Left lobe of liver (tissue), 2 donors: Measurements from ENCODE around the gene DNAJC25. TPM values are rescaled to one million over a fixed set of nuclear protein-coding genes. Genes with fewer than 3 reads are reported as not detected.

Experiments
- ATAC-seq: fragments of 200-7000 bp; cut with Tn5 transposase; one replicate; pipeline ENCODE4 v1.9.1; 2020; ENCODE audit warnings: mild to moderate bottlenecking, moderate library complexity
- DNase-seq: peaks from one replicate; pipeline ENCODE4 v3.0.0-alpha.2; 2020; ENCODE audit warnings: low spot score
- total RNA-seq: library from RNA; stranded (reverse); gene quantifications from one replicate; pipeline ENCODE4 v1.2.1, GENCODE V29; 2021
- donor health status: DM: no; HTN: no; CAD: no; lungs with moderate emphysema.
- donor health status: DM: no; HTN: yes; CAD: no.

DNAJC25 gene
- total RNA-seq, 1 donor from 2014 or later: 21.7 TPM

GRCh38 chr9:111627260-111627963, 3.7 kb upstream of the DNAJC25 start:
- peak; percentile 44 for ATAC-seq
- DNase-seq: peak; percentile 84

GRCh38 chr9:111628411-111628810, 2.7 kb upstream of the DNAJC25 start:
- DNase-seq: no peak
- no peak for ATAC-seq

- DNase-seq: no peak
- peak; percentile 21 for ATAC-seq
Measured at GRCh38 chr9:111630182-111630963, 761 bp upstream of the DNAJC25 start.

- DNase-seq (no peak), ATAC-seq (no peak)
Measured at GRCh38 chr9:111630964-111631213, 245 bp upstream of the DNAJC25 start.

- ATAC-seq (no peak), DNase-seq (no peak)
Measured at GRCh38 chr9:111632060-111632459, 926 bp downstream of the DNAJC25 start.

- ATAC-seq (no peak), DNase-seq (no peak)
Measured at GRCh38 chr9:111632695-111633388, 1.7 kb downstream of the DNAJC25 start.

- peak; percentile 65 for DNase-seq
- peak; percentile 36 for ATAC-seq
Measured at GRCh38 chr9:111633389-111633736, 2.2 kb downstream of the DNAJC25 start.

- ATAC-seq (peak; percentile 37), DNase-seq (no peak)
Measured at GRCh38 chr9:111634860-111635259, 3.7 kb downstream of the DNAJC25 start.

GRCh38 chr9:111637421-111637950, 6.4 kb downstream of the DNAJC25 start:
- ATAC-seq: no peak

GRCh38 chr9:111644195-111644772, 13.2 kb downstream of the DNAJC25 start:
- DNase-seq (no peak), ATAC-seq (peak; percentile 9)

More at GRCh38 chr9:111637421-111637950, 6.4 kb downstream of the DNAJC25 start:
- no peak for DNase-seq

- DNase-seq (no peak), ATAC-seq (no peak)
Measured at GRCh38 chr9:111645806-111646205, 14.7 kb downstream of the DNAJC25 start.

GRCh38 chr9:111646417-111646816, 15.3 kb downstream of the DNAJC25 start:
- ATAC-seq (peak; percentile 24), DNase-seq (no peak)

- ATAC-seq (peak; percentile 9), DNase-seq (no peak)
Measured at GRCh38 chr9:111648066-111648465, 16.9 kb downstream of the DNAJC25 start.

- DNase-seq (no peak), ATAC-seq (peak; percentile 90)
Measured at GRCh38 chr9:111649016-111649415, 17.9 kb downstream of the DNAJC25 start.

GRCh38 chr9:111657051-111657450, 25.9 kb downstream of the DNAJC25 start:
- ATAC-seq: no peak
- DNase-seq: no peak

GRCh38 chr9:111658943-111659342, 27.8 kb downstream of the DNAJC25 start:
- peak; percentile 8 for ATAC-seq
- no peak for DNase-seq

GRCh38 chr9:111659691-111660090, 28.6 kb downstream of the DNAJC25 start:
- DNase-seq: no peak
- ATAC-seq: no peak

GRCh38 chr9:111661150-111661801, 30.1 kb downstream of the DNAJC25 start, which contains the start of gene GNG10:
Gene GNG10, plus strand, starts transcription at chr9:111661605. Its CDS starts 30 bp downstream, at chr9:111661635.
- DNase-seq (peak; percentile 70), ATAC-seq (peak; percentile 92)

- peak; percentile 58 for DNase-seq
- ATAC-seq: peak; percentile 59
Measured at GRCh38 chr9:111661802-111662521, 30.8 kb downstream of the DNAJC25 start.
